ENCODE data around the gene NUP50. TPM values are rescaled to one million over a fixed set of nuclear protein-coding genes. Genes with fewer than 3 reads are reported as not detected.
A peak's percentile ranks its signal among the peaks of the same experiment; 100 is the strongest.

Gene NUP50
- total RNA-seq, 1 donor from 2014 or later = 76.9 TPM

DNA sequence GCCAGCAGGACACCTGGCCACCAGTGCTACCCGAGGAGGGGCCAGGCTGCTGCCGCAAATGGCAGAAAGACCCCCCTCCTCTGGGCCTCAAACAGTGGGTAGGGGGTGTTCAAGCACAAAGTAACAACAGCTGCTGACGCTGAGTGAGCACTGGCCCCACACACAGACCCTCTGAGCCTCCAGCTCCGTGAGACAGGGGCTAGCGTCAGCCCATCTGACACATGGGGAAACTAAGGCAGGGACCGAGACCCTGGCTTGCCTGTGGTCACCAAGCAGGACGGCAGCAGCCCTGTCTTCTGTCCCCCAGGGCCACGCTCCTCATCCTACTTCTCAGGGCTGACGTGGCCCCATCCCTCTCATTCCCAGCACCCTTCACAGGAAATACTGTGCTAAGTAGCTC lies 36.5 kb downstream of the NUP50 start:
- no peak overlapping the region for H3K4me3 ChIP-seq
- H3K27me3 ChIP-seq = no peaks in the 10 kb centered on the region
- no peaks in the 10 kb centered on the region for H3K4me1 ChIP-seq
- H3K27ac ChIP-seq = no peak overlapping the region
- DNase-seq (ENCODE audit: extremely low spot score in 2 of 2) = peak in 1 of 2 donors; percentile 87
- intact Hi-C loops (cut with DNase I) = no loop called here
- H3K9me3 ChIP-seq = no peaks in the 10 kb centered on the region
- TF ChIP-seq, protein P1, sequence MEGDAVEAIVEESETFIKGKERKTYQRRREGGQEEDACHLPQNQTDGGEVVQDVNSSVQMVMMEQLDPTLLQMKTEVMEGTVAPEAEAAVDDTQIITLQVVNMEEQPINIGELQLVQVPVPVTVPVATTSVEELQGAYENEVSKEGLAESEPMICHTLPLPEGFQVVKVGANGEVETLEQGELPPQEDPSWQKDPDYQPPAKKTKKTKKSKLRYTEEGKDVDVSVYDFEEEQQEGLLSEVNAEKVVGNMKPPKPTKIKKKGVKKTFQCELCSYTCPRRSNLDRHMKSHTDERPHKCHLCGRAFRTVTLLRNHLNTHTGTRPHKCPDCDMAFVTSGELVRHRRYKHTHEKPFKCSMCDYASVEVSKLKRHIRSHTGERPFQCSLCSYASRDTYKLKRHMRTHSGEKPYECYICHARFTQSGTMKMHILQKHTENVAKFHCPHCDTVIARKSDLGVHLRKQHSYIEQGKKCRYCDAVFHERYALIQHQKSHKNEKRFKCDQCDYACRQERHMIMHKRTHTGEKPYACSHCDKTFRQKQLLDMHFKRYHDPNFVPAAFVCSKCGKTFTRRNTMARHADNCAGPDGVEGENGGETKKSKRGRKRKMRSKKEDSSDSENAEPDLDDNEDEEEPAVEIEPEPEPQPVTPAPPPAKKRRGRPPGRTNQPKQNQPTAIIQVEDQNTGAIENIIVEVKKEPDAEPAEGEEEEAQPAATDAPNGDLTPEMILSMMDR (IDR thresholded peaks at IDR 0.05) = no peak
- no peak for TF ChIP-seq POLR2A (IDR thresholded peaks at IDR 0.05)
- TF ChIP-seq POLR2AphosphoS5 (IDR thresholded peaks at IDR 0.05; ENCODE audit: insufficient read depth in 1 of 2, low read depth in 1 of 2) = no peak
- H3K36me3 ChIP-seq = peaks cover 0 to 81% of the 10 kb centered on the region in 2 donors

DNA sequence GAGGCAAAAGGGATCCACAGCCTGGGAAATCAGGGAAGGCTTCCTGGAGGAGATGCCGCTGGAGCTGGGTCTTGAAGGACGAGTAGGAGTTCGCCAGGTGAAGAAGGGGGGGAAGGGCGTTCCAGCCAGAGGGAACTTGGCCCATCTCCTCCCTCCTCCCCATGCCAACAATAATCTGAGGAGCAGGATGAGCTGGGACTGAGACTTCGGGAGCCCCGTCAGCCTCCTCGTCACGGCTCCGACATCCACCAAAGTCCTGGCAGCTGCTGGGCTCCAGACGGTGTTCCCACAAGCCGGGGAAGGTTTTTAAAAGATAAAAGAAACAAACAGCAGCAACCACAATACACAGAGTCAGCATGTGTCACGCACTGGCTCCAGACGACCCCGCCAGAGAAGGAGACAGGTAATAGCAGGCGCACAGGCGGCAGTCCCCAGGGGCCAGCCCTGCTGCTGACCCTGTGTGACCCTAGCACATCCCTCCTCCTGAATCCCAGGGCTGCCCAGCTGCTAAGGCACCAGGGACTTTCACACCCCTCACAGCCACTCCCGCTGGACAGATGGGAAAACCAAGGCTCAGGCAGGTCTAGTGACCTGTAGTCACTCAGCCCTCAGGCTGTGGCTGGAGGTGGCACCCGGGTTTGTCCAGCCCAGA lies 37.3 kb downstream of the NUP50 start:
- DNase-seq (ENCODE audit: extremely low spot score in 2 of 2) = peak in 1 of 2 donors; percentile 93
- Histone ChIP-seq H3K36me3 (peaks cover 0 to 81% of the 10 kb centered on the region in 2 donors), H3K4me1 (no peaks in the 10 kb centered on the region), H3K9me3 (no peaks in the 10 kb centered on the region), H3K27me3 (no peaks in the 10 kb centered on the region), H3K27ac (no peak overlapping the region), H3K4me3 (no peak overlapping the region)
- TF ChIP-seq, protein P1 (IDR thresholded peaks at IDR 0.05) = no peak
- TF ChIP-seq POLR2AphosphoS5 (IDR thresholded peaks at IDR 0.05; ENCODE audit: insufficient read depth in 1 of 2, low read depth in 1 of 2) (no peak), POLR2A (IDR thresholded peaks at IDR 0.05) (no peak)
- intact Hi-C loops (cut with DNase I) = no loop called here

DNA sequence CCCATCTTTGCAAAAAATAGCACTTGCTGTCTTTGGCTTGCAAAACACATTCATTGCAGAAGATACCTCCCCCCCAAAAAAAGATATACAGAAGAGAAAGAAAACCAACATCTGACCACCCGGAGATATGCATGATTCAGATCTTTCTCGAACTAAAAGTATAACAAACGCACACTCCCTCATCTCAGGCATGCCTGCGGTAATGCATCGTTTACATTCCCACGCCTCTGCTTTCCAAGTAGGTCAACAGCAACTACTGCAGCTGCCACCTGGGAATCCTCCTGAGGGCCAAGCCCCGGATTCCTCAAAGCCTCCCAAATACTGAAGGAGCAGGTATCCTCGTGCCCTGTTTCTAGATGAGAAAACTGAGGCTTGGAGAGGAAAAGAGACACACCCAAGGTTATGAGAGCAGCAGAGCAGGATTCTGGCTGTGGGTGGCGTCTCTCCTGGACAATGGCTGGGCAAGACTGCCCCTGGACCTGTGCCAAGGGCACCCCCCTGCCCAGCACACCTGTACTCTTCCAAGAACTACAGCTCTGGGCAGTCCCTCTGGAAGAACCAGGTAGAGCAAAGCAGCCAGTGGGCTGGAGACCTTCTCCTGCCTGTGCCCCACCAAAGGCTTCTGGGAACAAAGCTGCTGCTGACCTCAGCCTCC lies 38.1 kb downstream of the NUP50 start:
- intact Hi-C loops (cut with DNase I) = no loop called here
- no peak for DNase-seq (ENCODE audit: extremely low spot score in 2 of 2)
- Histone ChIP-seq H3K4me3 (no peak overlapping the region), H3K4me1 (no peaks in the 10 kb centered on the region), H3K27ac (no peak overlapping the region), H3K36me3 (peaks cover 0 to 73% of the 10 kb centered on the region in 2 donors), H3K27me3 (no peaks in the 10 kb centered on the region), H3K9me3 (no peaks in the 10 kb centered on the region)
- TF ChIP-seq POLR2A (IDR thresholded peaks at IDR 0.05) = no peak
- TF ChIP-seq, protein P1 (IDR thresholded peaks at IDR 0.05) = no peak
- no peak for TF ChIP-seq POLR2AphosphoS5 (IDR thresholded peaks at IDR 0.05; ENCODE audit: insufficient read depth in 1 of 2, low read depth in 1 of 2)

DNA sequence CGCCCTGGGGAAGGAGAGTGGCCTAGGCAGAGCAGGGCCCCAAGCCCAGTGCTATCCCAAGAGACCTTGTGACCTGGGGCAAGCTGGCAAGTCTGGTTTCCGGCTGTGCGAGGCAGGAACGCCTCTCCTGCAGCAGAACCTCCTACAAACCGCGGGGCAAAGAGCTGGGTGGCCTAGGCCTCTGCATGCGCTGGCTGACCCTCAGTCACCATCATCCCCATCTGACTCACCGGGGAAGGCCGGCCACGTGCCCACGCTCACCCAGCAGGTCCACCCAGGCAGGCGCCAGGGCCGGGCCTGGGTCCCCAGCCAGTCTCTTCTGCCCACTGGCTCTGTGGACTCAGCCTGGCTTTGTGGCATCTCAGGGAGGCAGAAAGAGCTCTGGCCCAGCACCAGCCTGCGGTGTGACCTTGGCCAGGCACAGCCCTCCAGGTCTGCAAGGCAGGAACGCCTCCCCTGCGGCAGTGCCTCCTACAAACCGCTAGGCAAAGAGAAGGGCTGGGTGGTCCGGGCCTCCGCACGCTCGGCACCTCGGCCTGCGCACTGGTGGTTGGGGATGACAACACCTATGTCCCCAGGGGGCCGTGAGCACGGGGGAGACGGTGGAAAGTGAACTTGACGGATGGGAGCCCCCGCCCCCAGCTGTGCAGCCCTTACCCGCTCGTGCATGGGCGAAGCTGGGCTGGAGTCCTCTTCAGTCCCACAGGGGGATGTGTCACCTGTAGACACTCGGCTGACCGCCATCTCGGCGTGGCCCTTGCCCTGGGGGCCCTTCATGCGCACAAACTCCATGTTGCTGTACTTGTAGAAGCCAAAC lies 38.8 kb downstream of the NUP50 start:
- peaks cover 0 to 66% of the 10 kb centered on the region in 2 donors for H3K36me3 ChIP-seq
- H3K9me3 ChIP-seq = no peaks in the 10 kb centered on the region

More for the DNA sequence above, 38.8 kb downstream of the NUP50 start:
- DNase-seq (ENCODE audit: extremely low spot score in 2 of 2) = peak in 1 of 2 donors; percentile 72
- no peak overlapping the region for H3K27ac ChIP-seq
- H3K4me1 ChIP-seq = no peaks in the 10 kb centered on the region
- TF ChIP-seq POLR2A (IDR thresholded peaks at IDR 0.05) (no peak), POLR2AphosphoS5 (IDR thresholded peaks at IDR 0.05; ENCODE audit: insufficient read depth in 1 of 2, low read depth in 1 of 2) (no peak)
- TF ChIP-seq, protein P1 (IDR thresholded peaks at IDR 0.05) = no peak
- H3K27me3 ChIP-seq = no peaks in the 10 kb centered on the region
- intact Hi-C loops (cut with DNase I) = no loop called here
- no peak overlapping the region for H3K4me3 ChIP-seq

All from vagina (tissue), 2 donors.